H1 (cell line): Measurements from ENCODE around the gene UCMA.

Experiments
- BCL11A ChIP-seq, 2 experiments: IDR thresholded peaks; one replicate each; pipeline ENCODE4 v1.6.1; 2011; ENCODE audit warnings: low read depth in 2 of 2, low read length in 2 of 2, mild to moderate bottlenecking in 2 of 2
- NRF1 ChIP-seq: IDR thresholded peaks from 2 replicates; pipeline ENCODE4 v1.6.1; 2011; ENCODE audit warnings: mild to moderate bottlenecking, low read depth, low read length, improper control_type of control experiment
- TAF1 ChIP-seq: IDR thresholded peaks from 2 replicates; pipeline ENCODE4 v1.6.1; 2011; ENCODE audit warnings: mild to moderate bottlenecking, low read depth, low read length
- TF ChIP-seq, protein P1 (sequence below): IDR thresholded peaks from 2 replicates; pipeline ENCODE4 v1.6.1; 2011; ENCODE audit warnings: low read length, improper control_type of control experiment
- TF ChIP-seq, protein P2 (sequence below), 3 experiments: IDR thresholded peaks; 1 replicate in 2 of 3; 2 replicates in 1 of 3; pipeline versions ENCODE4 v1.5.1 to v1.6.1; 2011; ENCODE audit warnings: low read length in 3 of 3, mild to moderate bottlenecking in 3 of 3, inconsistent platforms in 2 of 3, low read depth in 1 of 3, moderate library complexity in 1 of 3; ENCODE audit not compliant: insufficient read depth in 1 of 3; ENCODE audit errors: control extremely low read depth in 1 of 3

DNA sequence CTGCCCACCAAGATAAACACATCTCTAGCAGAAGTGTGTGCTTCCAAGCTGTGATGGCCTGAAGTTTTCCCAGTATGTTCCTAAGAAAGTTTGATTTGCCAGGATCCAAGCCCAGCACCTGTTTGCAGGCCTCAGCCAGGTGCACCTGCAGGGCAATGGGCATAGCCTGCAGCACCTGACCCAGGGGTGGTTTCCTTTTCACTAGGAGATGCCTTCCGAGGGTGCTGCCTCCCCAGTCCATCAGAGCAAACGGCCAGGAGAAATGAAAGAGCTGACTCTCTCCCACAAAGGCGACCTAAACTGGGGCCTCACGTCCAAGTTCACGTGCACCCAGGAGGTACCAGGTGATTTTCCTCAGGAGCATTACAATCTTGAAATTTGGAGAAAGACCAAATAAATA lies 7.1 kb downstream of the UCMA start:
- TF ChIP-seq TAF1 (no peak), NRF1 (no peak), BCL11A (IDR thresholded peaks at IDR 0.05; ENCODE audit: low read depth in 2 of 2, low read length in 2 of 2) (no peak)
- TF ChIP-seq, protein P1, sequence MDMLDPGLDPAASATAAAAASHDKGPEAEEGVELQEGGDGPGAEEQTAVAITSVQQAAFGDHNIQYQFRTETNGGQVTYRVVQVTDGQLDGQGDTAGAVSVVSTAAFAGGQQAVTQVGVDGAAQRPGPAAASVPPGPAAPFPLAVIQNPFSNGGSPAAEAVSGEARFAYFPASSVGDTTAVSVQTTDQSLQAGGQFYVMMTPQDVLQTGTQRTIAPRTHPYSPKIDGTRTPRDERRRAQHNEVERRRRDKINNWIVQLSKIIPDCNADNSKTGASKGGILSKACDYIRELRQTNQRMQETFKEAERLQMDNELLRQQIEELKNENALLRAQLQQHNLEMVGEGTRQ: no peak
- TF ChIP-seq, protein P2, sequence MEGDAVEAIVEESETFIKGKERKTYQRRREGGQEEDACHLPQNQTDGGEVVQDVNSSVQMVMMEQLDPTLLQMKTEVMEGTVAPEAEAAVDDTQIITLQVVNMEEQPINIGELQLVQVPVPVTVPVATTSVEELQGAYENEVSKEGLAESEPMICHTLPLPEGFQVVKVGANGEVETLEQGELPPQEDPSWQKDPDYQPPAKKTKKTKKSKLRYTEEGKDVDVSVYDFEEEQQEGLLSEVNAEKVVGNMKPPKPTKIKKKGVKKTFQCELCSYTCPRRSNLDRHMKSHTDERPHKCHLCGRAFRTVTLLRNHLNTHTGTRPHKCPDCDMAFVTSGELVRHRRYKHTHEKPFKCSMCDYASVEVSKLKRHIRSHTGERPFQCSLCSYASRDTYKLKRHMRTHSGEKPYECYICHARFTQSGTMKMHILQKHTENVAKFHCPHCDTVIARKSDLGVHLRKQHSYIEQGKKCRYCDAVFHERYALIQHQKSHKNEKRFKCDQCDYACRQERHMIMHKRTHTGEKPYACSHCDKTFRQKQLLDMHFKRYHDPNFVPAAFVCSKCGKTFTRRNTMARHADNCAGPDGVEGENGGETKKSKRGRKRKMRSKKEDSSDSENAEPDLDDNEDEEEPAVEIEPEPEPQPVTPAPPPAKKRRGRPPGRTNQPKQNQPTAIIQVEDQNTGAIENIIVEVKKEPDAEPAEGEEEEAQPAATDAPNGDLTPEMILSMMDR (IDR thresholded peaks at IDR 0.05; ENCODE audit: control extremely low read depth in 1 of 3, insufficient read depth in 1 of 3, low read depth in 1 of 3, low read length in 3 of 3): no peak
